Fibroblast of upper back skin (primary cell): ENCODE results near the gene COL4A4.

Experiments
- DNase-seq: peaks from one replicate; pipeline ENCODE4 v3.0.0-alpha.2; 2013

Gene COL4A4

GRCh38 chr2:226978300-226978699 lies 185.7 kb downstream of the COL4A4 start:
- DNase-seq: no peak

DNA sequence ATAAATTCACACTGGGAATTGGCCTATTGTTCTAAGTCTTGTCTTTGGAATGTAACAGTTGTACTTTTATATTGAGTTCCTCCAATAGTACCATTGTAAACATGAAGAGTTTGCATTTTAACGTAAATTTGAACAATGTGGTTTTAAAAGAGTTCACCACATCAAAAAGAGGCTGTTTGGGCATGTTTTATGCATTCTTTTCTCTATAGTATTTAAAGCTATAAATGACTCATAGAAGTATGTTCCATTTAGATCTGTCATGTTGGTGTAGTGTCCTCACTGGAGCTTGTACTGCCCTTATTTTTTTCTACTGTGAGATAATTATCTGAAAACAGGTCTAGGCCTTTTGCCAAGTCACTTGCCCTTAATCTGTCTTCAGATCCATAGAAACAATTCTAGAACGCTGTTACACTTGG lies 186.2 kb downstream of the COL4A4 start:
- peak; percentile 89 for DNase-seq

DNA sequence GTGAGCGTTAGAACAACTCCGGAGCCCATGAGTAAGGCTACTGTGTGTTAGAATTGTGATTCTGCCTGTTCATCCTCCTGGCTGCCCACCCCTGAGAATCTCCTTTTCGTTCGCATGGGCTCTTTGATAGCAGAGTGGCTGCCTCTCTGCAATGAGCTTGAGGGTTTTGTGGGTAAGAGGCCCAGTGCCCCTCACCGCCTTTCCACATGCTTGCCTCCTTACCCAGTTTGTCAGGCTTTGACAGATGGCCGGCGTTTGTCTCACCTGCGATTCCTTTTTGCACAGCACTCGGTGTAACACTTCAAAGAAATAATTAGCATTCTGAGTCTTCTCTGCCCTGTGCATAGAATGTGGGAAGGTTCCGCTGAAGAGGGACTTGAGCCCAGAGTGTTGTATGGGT lies 190.2 kb downstream of the COL4A4 start:
- DNase-seq: no peak

DNA sequence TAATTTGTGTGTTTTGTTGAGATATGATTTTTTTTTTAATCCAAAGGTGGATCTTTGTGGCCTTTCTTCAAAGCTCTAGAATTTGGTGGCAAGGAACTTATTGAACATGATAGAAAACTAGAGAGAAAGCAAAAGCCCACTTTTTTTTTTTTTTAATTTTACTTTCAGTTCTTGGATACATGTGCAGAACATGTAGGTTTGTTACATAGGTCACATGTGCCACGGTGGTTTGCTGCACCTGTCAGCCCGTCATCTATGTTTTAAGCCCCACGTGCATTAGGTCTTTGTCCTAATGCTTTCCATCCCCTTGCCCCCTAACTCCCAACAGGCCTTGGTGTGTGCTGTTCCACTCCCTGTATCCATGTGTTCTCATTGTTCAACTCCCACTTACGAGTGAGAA lies 192.2 kb downstream of the COL4A4 start:
- DNase-seq: no peak

DNA sequence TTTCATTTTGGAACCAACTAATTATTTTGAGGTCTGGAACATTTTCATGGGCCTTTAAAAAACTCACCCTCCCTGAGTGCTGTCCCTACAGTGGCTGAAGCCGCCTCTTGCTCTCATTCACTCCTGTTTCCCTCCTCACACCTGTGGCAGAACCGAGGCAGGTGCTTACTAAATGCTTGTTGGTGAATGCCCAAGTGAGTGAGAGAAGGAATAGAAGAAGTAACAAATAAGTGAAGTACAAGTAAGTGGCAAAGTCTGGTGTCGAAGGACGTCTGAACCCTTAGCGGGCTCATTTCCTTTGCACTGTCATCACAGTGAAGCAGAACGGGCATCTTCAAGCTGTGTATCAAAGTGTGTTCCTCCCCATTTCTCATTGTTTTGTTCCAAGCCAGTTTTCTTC lies 192.9 kb downstream of the COL4A4 start:
- no peak for DNase-seq

DNA sequence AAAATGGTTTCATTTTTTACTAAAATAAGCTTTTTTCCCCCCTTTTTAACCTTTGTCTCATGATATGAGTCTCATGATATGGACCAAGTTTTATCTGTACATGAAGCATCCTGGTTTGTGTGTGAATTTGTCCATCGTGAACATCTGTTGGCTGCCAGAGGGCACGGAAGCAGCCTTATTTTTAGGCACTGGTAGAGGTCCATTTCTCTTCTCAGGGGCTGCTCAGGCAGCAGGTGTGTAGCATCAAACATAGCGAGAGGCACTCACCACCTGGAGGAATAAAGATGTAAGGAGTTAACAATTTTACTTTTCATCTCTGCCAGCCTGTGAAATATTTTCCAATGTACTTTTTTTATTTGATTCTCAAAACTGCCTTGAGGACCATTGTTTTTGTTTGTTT lies 193.6 kb downstream of the COL4A4 start:
- DNase-seq: no peak

DNA sequence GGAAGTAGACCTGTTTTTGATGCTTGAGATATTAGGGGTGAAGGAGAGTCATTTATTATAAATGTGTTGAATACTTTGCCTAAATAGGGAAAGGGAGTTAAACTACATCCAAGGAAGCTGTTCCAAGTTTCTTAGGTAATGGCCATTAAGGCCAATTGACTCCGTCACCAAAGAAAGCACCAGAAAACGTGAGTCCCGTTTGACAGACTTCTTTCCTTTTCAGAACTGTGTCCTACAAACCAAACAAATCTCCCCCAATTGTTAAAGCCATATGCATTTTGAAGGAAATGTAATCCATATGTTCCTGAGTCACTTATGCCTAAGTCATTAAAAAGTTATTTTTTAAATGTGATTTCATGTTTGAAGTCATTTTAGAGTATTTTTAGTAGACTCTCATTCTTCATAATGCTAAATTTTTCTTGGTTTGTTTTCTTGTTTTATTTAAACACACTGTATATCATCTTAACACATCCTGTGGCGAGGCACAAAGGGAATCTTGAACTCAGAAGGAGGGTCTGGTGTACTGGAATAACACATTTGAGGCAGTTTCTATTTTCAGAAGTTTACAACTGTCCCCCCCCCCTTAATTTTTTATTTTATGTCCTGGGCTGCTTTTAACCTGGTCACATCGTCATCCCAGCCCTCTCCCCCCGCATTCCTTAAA lies 194.5 kb downstream of the COL4A4 start:
- DNase-seq: peak; percentile 88

DNA sequence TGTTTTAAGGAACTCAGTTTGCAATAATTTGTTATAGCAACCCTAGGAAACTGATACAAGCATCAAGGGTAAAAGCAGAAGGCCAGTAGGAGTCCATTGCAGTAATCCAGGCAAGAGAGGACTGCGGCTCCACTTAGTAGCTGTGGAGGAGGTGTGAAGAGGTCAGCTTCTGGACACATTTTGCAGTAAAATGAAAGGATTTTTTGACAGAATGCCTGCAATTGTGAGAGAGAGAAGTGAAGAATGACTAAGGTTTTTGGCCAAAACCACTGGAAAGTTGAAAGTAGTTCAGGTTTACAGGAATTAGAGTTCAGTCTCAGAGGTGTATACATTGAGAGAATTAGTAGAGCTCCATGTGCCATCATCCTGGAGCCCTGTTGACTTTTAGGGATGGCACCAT lies 198.6 kb downstream of the COL4A4 start:
- DNase-seq: peak; percentile 36

DNA sequence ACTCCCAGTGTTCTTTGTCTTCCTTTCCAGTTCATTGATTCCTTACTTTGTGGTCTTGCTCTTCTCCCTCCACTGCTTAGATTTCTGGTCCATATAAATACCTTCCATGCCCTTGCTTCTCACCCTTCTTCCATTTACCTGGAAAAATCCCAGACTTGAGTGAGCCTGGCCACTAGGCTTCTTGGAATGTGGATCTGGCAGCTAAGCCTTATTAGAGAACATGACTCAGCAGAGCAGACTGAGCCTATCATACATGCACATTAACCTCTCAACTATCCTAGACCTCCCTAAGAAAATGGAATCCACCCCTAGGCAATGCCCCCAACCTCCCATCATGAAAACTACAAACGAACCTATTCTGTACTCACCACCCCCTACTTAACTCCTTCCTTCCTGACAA lies 200.5 kb downstream of the COL4A4 start:
- DNase-seq: peak; percentile 88

DNA sequence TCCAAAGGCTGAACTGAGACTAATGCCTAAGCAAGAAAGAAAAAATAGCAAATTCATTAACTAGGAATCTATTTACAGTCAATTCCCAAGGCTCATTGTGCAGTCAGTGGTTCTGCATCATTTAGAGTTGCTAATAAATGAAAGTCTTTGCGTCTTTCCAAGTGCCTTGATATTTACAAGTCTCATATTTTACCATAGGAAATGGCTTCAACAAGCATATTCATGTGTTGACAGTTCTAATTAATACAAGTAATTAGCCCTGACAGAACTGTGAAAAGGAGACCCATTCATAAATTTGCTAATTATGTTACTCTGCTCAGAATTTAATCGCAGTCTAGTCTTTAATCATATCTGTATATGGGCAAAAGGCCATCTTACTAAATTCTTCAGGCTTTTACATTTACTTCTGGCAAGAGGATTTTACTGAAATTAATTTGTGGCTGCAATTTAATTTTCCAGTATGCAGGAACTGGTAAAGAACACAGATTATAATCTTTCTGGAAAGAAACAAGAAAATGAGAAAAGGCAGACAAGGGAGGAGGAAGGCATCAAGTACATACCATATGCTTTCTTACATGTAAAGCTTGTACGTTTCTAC lies 201.7 kb downstream of the COL4A4 start:
- no peak for DNase-seq

GRCh38 chr2:226959418-226959817 lies 204.6 kb downstream of the COL4A4 start:
- DNase-seq: no peak

- DNase-seq: no peak
Measured at GRCh38 chr2:226956659-226957058, 207.3 kb downstream of the COL4A4 start.

DNA sequence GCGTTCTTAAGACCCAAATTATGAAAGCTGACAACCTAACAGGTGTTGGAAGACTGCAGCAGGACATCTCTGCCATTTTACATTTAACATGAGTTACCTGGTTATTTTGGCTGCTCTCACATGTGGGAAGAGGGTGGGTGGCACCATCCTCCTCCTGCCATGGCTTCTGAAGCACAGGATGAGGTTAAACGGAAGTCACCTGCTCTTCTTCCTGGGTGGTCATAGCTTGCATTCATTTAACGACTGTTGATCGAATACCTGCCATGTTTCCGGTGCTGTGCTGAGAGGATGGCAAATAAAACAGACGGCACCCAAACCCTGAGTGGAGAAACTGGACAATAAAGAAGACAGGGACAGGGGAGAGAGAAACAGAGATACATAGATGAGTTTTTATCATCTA lies 210.2 kb downstream of the COL4A4 start:
- no peak for DNase-seq

DNA sequence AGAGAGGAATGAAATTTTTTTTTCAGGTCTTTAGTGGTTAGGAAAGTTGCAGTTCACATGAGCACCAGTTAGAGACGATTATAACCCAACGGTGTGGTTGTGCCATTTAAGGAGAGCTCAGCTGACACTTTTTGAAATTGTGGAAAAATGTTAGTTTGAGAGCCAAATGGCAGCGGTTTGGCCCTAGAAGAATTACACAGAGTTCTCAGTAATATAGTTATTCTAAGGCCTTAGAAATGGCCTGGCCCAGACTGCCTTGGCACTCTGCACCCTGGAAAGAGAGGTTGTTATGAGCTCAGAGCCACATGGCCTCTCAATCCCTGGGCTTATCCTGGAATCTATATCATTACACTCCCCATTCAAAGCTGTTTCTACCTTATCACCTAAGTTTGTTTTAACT lies 210.8 kb downstream of the COL4A4 start:
- no peak for DNase-seq
